Measurements from ENCODE around the gene ADM2.
"Not testable (repeated sequence)": the region's sequence is repeated elsewhere in the genome, so short reads cannot be mapped to it uniquely, and the experiment has no call there.

ADM2 gene

DNA sequence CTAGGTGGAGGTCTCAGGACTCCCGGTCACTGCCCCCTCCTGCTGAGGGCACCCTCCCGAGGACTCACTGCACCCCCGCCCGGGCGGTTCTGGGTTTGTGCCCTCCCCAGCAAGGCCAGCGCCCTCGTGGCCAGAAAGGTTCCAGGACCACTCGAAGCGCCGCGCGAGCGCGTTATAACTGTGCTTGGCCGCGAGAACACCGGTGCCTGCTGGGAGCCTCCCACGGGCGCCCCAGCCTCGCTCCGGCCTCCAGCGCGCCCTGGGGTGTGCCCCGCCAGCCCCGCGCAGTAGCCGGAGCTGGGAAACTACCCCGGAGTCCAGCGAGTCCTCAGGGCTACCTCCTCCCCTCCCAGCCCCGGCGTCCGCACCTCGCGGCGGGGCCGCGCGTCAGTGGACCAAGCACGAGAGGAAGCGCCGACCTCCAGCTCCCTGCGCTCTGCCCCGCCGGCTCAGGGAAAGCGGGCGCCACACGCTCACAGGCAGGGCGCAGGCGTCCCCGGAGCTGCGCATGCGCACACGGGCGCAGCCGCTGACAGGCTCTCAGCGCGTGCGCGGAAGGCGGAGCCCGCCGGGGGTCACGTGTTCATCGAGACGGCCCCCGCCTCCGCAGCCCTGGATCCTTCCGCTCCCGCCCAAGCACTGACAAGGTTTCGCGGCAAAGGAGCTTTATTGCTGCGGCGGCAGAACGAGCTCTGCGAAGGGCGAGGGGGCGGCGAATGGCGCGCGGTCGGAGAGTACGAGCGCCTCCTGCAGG, 43.9 kb downstream of the ADM2 start, which contains the start of gene SCO2:
Gene SCO2, minus strand, starts transcription at position 495 of the 754 bp plus-strand sequence. CDS start 1,187 bp downstream, outside the sequence.
- peak; percentile 97 to 98 for DNase-seq (ENCODE audit: low read depth in 2 of 2)

- no peak for DNase-seq (ENCODE audit: low read depth in 2 of 2)
Measured at GRCh38 chr22:50525858-50526107, 44.4 kb downstream of the ADM2 start.

GRCh38 chr22:50526108-50526833, 44.9 kb downstream of the ADM2 start:
- DNase-seq (ENCODE audit: low read depth in 2 of 2), result peak; percentile 78 to 86

DNA sequence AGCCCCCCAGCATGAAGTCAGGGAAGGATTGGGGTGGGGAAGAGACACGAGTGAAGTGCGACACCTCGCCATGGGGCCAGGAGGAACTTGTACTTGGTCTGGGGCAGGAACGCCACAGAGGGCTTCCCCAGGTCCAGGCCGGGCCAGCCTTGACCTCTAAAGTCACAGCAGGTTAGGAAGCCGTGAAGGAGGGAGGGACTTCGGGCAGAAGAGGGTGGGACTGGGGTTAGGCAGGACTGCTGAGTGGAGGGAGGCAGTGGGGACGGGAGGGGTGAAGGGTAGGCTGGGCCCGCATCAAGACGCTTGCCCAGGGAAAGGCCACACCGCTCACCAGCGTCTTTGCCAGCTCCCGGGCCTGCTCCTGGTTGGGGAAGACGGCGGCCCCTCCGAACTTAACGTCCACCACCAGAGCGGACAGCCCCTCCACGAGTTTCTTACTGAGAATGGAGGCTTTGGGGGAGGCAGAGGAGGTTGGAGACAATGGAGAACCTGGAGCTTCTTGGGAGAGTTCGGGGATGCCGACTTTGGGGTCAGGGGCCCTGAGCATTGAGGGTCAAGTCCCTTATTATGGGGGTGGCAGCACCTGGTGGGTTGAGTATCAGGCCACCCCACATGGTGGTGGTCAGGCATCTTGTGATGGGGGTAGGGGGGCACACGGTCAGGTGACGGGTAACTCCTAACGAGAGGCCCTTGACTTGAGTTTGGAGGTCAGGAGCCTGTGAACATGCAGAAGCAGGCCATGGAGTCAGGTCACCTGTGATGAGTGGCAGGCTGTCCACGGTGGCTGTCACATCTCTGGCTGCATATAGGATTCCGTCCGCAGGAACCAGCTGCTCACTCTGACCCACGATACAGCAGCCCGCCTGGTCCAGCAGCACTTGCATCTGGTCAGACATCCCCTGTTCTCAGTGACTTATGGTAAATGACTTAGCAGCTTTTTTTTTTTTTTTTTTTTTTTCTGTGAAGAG, 45.8 kb downstream of the ADM2 start:
- DNase-seq (ENCODE audit: low read depth in 2 of 2), result no peak

DNA sequence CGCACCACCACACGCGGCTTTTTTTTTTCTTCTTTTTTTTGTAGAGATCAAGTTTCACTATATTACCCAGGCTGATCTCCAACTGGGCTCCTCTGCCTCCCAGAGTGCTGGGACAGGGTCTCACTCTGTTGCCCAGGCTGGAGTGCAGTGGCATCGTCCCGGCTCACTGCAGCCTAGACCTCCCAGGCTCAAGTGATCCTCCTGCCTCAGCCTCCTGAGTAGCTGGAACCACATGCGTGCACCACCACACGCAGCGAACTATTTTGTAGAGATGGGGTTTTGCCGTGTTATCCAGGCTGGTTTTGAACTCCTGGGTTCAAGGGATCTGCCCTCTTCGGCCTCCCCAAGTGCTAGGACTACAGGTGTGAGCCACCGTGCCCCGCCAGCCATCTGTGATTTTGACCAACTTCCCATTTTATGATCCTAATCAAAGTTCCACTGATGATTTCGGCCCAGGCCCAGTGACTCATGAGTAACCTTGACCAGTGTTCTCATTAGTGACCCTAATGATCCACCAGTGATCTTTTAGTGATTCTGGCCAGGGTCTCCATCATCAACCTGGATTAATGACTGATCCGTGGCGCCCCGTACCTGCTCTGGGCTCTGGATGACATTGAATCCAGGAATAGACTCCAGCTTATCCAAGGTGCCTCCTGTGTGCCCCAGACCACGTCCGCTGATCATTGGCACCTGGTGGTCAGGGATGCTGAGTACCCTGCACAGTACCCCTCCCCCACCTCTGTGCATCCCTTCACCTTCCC, 46.8 kb downstream of the ADM2 start:
- DNase-seq (ENCODE audit: low read depth in 2 of 2), result no peak

DNA sequence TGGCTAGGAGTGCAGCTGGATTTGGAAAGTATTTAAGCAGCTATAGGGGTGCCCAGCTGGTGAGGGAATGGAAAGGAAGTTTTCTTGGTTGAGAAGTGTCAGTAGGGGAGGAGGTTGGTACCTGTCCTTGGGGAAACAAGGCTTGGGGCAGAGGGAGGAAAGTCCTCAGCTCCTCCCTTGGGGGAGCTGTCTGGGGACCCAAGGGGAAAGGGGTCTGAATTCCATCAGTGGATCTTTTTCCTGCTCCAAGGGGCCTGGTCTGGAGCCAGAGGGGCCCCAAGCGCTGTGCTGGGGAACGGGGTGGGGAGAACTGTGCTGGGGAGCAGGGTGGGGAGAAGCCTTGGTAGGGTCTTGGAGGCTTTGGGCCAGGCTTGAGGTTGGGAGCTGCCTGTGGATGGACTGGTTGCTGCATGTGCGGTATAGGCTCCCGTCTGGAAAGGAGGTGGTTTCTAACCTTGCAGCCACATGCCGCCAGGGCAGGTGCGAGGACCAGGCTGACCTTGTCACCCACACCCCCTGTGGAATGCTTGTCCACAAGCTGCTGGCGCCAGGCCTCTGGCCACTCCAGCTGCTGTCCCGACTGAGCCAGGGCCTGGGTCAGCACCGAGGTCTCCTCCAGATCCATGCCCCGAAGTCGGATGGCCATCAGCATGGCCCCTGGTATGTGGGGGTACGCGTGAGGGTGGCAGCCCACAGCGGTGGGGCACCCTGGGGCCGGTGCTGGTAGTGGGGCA, 47.5 kb downstream of the ADM2 start:
- no peak for DNase-seq (ENCODE audit: low read depth in 2 of 2)

- DNase-seq (ENCODE audit: low read depth in 2 of 2), result no peak
Measured at GRCh38 chr22:50529416-50529896, 48.1 kb downstream of the ADM2 start.

DNA sequence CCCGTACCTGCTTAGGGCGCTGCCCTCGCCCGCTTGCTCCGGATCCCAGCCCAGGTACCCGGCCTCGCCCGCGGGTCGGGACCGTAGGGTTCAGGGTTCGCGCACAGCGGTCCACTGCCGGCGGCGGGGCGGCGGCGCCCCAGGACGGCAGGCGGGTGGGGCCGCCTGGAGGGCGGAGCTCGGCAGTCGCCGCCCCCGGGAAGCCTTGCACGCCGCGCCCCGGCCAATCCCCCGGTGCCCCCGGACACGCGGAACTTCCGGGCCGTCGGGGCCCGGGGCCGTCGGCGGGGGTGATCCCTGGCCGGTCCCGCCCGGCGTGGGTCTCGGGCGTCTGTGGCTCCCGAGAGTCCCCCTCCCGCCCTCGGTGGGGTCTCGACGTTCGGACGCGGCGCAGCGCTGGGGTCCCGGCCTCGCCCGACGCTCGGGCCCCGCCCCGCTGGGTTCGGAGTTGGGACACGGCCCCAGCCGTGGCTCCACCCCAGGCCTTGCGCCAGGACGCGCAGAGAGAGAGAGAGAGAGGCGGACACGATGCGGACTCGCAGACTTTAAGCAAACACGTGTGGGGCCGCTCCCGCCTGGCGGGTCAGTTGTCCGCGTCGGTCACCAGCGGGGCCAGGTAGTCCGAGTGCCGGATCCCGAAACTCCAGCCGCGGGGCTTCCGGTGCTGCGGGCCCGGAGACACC, 48.7 kb downstream of the ADM2 start, which contains the start of gene TYMP:
Gene TYMP, minus strand, starts transcription at position 116 of the 683 bp plus-strand sequence. CDS start 303 bp downstream, outside the sequence.
- peak; percentile 55 to 70 for DNase-seq (ENCODE audit: low read depth in 2 of 2)

DNA sequence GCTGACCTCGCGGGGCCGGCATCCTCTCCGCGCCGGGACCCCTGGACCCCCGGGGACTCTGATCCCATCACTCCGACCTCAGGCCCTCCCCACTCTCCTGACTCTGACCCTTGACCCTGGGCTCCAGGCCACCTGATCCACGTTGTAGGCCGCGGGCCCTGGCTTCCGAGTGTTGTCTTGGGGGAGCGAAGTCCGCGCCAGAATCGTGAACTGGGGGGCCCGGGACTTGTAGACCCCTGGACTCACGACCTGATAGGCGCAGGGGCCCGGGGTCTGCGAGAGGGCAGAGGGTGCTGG, 49.2 kb downstream of the ADM2 start:
- no peak for DNase-seq (ENCODE audit: low read depth in 2 of 2)

DNA sequence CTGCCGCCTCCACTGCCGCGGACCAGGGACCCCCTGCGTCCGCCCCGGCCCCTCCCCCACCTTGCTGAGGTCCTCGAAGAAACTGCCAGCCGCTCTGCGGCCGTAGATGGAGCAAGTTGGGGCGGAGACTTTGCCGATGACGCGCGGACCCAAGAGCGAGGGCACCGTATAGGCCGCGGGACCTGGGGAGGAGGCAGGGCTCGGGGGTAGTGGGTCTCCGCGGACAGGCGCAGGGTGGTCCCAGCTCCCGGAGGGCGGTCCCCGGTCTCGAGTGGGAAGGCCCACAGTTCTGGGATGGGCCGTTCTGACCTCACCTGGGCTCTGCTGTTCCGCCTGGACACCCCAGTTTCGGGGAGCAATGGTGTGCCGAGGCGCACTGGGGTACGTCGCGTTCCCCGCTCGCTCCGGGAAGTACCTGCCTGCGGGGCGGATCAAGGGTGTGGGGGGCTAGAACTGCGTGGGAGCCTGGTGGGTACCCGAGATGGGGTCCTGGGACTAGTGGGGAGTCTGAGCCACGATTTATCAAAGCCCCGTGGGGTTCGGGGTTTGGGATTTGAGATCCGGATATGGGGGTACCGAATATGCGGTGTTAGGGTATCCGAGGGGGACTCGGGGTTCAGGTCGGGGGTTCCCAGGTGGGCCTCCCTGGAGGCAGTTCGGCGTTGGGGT, 49.7 kb downstream of the ADM2 start:
- peak; percentile 66 to 75 for DNase-seq (ENCODE audit: low read depth in 2 of 2)

DNA sequence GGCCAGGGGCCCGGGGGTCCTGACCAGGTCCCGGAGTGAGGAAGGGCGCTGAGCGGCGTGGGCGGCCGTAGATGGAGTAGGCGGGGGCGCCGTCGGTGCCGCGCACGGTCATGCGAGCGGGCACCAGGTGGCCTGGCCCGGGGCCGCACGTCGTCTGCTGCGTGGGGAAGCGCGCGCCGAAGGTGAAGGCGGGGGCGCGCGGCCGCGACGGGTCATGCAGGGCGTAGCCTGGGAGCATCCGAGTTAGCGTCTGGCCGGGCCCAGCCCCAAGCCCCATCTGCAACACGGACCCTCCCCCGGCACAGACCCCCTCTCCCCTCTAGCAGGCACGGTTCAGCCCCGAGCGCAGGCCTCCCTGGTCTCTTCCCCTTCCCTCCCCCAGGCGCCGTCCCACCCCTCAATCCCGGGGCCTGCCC, 50.2 kb downstream of the ADM2 start:
- peak; percentile 66 for DNase-seq (ENCODE audit: low read depth in 2 of 2)

GRCh38 chr22:50531962-50532674, 50.8 kb downstream of the ADM2 start:
- no peak for DNase-seq (ENCODE audit: low read depth in 2 of 2)

DNA sequence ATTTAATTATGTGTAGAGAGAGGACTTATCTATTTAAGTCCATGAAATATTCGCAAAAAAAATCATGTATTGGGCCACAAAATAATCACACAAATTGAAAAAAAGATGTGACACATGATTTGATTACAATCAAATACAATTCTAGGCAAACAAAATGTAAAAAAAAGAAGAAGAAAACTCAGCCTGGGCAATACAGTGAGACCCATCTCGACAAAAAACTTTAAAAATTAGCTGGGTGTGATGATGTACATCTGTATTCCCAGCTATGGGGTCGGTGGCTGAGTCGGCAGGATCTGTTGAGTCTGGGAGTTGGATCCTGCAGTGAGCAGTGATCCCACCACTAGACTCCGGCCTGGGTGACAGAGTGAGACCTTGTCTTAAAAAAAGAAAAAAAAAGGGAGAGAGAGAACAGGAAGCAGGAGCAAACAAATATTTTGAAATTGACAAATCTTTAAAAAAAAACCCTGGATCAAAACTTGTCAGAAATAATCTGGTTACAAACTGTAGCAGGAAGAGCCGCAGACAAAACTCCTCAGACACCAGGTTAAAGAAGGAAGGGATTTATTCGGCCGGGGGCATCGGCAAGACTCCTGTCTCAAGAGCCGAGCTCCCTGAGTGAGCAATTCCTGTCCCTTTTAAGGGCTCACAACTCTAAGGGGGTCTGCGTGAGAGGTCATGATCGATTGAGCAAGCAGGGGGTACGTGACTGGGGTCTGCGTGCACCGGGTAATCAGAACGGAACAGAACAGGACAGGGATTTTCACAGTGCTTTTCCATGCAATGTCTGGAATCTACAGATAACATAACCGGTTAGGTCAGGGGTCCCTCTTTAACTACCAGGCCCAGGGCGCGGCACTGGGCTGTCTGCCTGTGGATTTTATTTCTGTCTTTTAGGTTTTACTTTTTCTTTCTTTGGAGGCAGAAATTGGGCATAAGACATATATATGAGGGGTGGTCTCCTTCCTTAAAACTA, 51.8 kb downstream of the ADM2 start:
- no peak for DNase-seq (ENCODE audit: low read depth in 2 of 2)

GRCh38 chr22:50533856-50534711, 52.7 kb downstream of the ADM2 start:
- DNase-seq (ENCODE audit: low read depth in 2 of 2), result not testable (repeated sequence)

- DNase-seq (ENCODE audit: low read depth in 2 of 2), result no peak
Measured at GRCh38 chr22:50535113-50535512, 53.8 kb downstream of the ADM2 start.
